Measurements from ENCODE around the gene TRIM71.
"Not testable (repeated sequence)": the region's sequence is repeated elsewhere in the genome, so short reads cannot be mapped to it uniquely, and the experiment has no call there.

The TRIM71 gene

DNA sequence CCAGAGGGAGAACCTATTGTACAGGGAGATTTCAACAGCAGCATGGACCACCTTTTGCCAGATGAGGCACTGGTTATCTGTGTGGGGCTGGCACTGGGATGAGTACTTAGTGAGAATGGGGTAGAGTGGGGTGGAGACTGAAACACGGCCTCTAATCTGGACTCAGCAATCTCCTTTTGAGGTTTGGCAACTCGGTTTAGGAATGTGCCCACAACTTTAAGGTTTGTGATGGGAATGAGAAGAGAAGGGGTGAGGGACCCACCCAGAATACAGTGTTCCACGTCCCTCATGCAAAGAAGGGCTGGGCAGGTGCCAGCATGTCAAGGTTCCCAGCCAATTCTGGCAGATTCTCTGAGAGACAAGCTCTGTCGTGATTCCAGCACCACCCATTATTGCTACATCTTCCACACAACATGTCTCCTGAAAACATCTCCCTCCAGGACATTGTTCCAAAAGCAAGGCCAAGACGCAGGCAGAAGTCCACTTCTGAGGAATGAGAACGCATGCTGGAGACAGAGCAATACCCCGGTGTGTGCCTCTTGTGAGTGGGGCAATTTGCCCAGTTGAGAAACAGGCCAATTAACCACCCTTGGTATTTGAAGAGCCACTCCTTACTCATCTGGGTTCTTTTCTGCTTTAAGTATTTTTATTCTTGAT lies 96.1 kb downstream of the TRIM71 start:
- Mint-ChIP-seq H3K4me1 (peaks cover 0 to 4% of the 10 kb centered on the region in 2 donors), H3K36me3 (peaks cover 5 to 10% of the 10 kb centered on the region in 2 donors), H3K27ac (no peak overlapping the region), H3K4me3 (no peak overlapping the region), H3K9me3 (peaks cover 10 to 11% of the 10 kb centered on the region in 2 donors), H3K27me3 (no peaks in the 10 kb centered on the region)
- no peak for DNase-seq
- ATAC-seq (replicated peaks), result no peak

DNA sequence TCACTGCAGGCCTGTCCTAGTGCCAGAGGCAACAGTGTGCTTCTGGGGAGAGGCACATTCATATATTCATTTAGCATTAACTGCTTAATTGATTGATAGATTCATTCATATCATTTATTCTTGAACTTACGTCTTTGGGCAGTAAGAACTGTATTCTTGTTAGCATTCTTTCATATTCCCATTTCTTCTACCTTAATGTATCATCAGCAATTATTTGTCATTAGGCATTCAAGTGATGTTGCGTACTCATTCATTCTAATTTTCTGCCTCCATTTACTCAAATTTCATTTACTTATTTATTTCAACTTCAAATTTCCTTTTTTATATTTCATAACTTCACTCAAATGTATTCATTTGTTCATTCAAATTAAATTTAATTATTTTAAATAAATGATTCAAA lies 102.1 kb downstream of the TRIM71 start:
- H3K27me3 Mint-ChIP-seq, result peaks cover 0 to 4% of the 10 kb centered on the region in 2 donors
- no peaks in the 10 kb centered on the region for H3K4me1 Mint-ChIP-seq
- H3K9me3 Mint-ChIP-seq, result peaks cover 10 to 13% of the 10 kb centered on the region in 2 donors
- DNase-seq (no peak), ATAC-seq (replicated peaks) (no peak)
- no peak overlapping the region for H3K27ac Mint-ChIP-seq
- H3K4me3 Mint-ChIP-seq, result no peak overlapping the region
- H3K36me3 Mint-ChIP-seq, result peaks cover 3 to 10% of the 10 kb centered on the region in 2 donors

DNA sequence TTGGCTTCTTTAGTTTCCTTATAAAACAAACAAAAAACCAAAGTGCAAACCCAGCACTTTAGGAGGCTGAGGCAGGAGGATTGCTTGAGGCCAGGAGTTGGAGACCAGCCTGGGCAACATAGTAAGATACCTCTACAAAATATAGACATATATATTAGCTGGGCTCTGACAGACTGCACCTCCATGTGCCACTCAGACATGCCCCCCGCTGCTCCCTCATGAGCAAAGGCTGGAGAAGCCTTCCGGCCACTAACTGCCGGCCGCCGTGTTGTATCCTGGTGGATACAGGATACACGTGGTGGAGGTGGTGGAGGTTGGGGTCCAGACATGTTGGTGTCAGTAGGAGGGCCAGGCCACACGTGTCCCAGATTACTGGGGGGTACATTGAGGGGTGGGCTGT lies 104.3 kb downstream of the TRIM71 start:
- Mint-ChIP-seq H3K4me1 (no peaks in the 10 kb centered on the region), H3K27ac (no peak overlapping the region), H3K4me3 (no peak overlapping the region), H3K27me3 (peaks cover 0 to 4% of the 10 kb centered on the region in 2 donors), H3K36me3 (peaks cover 1 to 4% of the 10 kb centered on the region in 2 donors), H3K9me3 (peaks cover 3 to 8% of the 10 kb centered on the region in 2 donors)
- no peak for ATAC-seq (replicated peaks)
- DNase-seq, result no peak

DNA sequence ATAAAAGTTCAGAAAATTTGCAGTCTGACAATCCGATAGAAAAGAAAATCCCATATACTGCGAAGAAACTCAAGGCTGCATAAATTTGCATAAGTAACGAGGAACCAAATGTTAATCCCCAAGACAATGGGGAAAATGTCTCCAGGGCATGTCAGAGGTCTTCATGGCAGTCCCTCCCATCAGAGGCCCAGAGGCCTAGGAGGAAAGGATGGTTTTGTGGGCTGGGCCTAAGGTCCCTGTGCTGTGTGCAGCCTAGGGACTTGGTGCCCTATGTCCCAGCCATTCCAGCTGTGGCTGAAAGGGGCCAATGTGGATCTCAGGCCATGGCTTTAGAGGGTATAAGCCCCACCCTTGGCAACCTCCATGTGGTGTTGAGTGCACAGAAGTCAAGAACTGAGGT lies 112.4 kb downstream of the TRIM71 start:
- H3K9me3 Mint-ChIP-seq, result peaks cover 9 to 13% of the 10 kb centered on the region in 2 donors
- no peaks in the 10 kb centered on the region for H3K4me1 Mint-ChIP-seq
- ATAC-seq (replicated peaks) (no peak), DNase-seq (no peak)
- no peak overlapping the region for H3K27ac Mint-ChIP-seq
- H3K27me3 Mint-ChIP-seq, result peaks cover 20 to 26% of the 10 kb centered on the region in 2 donors
- H3K4me3 Mint-ChIP-seq, result no peak overlapping the region
- peaks cover 0 to 9% of the 10 kb centered on the region in 2 donors for H3K36me3 Mint-ChIP-seq

DNA sequence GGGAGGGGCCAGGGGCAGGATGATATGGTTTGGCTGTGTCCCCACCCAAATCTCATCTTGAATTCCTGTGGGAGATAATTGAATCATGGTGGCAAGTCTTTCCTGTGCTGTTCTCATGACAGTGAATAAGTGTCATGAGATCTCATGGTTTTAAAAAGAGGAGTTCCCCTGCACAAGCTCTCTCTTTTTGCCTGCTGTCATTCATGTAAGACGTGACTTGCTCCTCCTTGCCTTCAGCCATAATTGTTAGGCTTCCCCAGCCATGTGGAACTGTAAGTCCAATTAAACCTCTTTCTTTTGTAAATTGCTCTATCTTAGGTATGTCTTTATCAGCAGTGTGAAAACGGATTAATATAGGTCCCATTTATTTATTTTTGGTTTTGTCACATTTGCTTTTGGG lies 113.5 kb downstream of the TRIM71 start:
- Mint-ChIP-seq H3K9me3 (peaks cover 9 to 13% of the 10 kb centered on the region in 2 donors), H3K27me3 (peaks cover 20 to 26% of the 10 kb centered on the region in 2 donors)
- H3K36me3 Mint-ChIP-seq; DNase-seq; H3K27ac Mint-ChIP-seq; ATAC-seq (replicated peaks); H3K4me3 Mint-ChIP-seq; H3K4me1 Mint-ChIP-seq: not testable (repeated sequence)

DNA sequence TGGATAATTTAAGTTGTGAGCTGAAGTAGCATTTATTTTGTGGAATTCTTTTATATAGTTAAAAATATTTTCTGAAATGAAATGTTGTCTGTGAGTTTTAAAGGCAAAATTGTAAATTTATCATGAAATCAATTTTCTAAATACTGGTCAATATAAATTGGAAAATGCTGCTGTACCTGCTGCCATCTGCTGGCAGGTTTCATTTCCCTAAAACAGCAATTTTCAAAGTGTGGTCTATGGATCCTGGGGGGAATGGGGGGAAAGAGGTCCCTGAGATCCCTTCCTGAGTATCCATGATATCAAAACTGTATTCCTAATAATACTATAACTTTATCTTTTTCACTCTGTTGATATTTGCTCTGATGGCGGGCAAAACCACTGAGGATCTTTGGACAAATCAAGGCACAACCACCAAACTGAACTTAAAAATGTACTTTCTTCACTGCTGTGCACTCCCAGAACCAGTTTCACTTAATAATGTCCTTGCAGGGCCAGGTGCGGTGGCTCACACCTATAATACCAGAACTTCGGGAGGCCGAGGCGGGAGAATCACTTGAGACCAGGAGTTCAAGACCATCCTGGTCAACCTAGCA lies 116.4 kb downstream of the TRIM71 start:
- ATAC-seq (replicated peaks) (no peak), DNase-seq (no peak)
- Mint-ChIP-seq H3K27me3 (peaks cover 7 to 17% of the 10 kb centered on the region in 2 donors), H3K36me3 (peaks cover 0 to 9% of the 10 kb centered on the region in 2 donors), H3K9me3 (peaks cover 6 to 13% of the 10 kb centered on the region in 2 donors), H3K27ac (no peak overlapping the region), H3K4me1 (no peaks in the 10 kb centered on the region), H3K4me3 (no peak overlapping the region)

DNA sequence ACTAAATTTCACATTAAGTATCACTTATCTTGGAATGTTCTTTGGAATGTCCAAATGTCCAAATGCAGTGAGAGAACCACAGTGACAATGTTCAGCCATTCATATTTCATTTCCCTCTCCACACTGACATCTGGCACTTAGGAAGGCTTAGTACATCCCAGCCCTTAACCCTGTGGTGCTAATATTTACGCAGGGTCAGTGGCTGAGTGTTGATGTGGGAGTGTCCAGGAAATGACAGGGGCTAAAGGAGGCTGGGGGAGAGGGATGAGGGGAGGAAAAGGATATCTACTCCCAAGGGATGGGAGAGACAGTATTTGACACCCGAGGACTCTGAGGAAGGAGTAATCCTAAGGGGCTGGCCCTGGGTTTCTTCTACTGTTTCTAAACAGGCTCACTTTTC lies 119.5 kb downstream of the TRIM71 start:
- DNase-seq (no peak), ATAC-seq (replicated peaks) (no peak)
- Mint-ChIP-seq H3K27ac (no peak overlapping the region), H3K9me3 (no peaks in the 10 kb centered on the region), H3K36me3 (no peaks in the 10 kb centered on the region), H3K27me3 (no peaks in the 10 kb centered on the region), H3K4me3 (no peak overlapping the region), H3K4me1 (no peaks in the 10 kb centered on the region)

DNA sequence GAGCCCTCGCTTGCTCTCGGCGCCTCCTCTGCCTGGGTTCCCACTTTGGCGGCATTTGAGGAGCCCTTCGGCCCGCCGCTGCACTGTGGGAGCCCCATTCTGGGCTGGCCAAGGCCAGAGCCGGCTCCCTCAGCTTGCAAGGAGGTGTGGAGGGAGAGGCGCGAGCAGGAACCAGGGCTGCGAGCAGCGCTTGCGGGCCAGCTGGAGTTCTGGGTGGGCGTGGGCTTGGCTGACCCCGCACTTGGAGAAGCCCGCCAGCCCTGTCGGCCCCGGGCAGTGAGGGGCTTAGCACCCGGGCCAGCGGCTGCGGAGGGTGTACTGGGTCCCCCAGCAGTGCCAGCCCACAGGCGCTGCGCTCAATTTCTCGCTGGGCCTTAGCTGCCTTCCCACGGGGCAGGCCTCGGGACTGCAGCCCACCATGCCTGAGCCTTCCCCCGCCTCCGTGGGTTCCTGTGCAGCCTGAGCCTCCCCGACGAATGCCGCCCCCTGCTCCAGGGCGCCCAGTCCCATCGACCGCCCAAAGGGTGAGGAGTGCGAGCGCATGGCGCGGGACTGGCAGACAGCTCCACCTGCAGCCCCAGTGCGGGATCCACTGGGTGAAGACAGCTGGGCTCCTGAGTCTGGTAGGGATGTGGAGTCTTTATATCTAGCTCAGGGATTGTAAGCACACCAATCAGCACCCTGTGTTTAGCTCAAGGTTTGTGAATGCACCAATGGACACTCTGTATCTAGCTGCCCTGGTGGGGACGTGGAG lies 121.9 kb downstream of the TRIM71 start:
- not testable (repeated sequence) for H3K27ac Mint-ChIP-seq; H3K36me3 Mint-ChIP-seq; H3K4me3 Mint-ChIP-seq; ATAC-seq (replicated peaks); H3K9me3 Mint-ChIP-seq; H3K4me1 Mint-ChIP-seq; DNase-seq; H3K27me3 Mint-ChIP-seq

DNA sequence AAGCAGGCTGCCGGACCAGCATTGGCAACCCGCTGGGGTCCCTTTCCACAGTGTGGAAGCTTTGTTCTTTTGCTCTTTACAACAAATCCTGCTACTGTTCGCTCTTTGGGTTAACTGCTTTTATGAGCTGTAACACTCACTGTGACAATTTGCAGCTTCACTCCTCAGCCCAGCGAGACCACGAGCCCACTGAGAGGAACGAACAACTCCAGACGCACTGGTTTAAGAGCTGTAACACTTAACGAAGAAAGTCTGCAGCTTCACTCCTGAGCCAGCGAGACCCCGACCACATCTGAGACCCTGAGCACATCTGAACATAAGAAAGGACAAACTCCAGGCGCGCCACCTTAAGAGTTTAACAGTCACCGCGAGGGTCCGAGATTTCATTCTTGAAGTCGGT lies 122.9 kb downstream of the TRIM71 start:
- Mint-ChIP-seq H3K27ac (no peak overlapping the region), H3K27me3 (no peaks in the 10 kb centered on the region), H3K4me3 (no peak overlapping the region), H3K9me3 (no peaks in the 10 kb centered on the region), H3K4me1 (no peaks in the 10 kb centered on the region), H3K36me3 (no peaks in the 10 kb centered on the region)
- DNase-seq, result no peak
- ATAC-seq (replicated peaks), result no peak

DNA sequence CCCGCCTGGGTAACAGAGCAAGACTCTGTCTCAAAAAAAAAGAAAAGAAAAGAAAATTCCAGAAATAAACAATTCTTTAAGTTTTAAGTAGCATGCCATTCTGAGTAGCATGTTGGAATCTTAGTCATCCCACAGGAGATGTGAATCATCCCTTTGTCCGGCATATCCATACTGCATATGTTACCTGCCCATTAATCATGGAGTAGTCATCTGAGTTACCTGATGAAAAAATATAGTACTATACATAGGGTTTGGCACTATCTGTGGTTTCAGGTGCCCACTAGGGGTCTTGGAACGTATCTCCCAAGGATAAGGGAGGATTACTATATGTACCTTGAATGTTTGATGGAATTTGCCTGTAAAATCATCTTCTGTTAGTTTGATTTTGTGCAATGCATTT lies 127.3 kb downstream of the TRIM71 start:
- Mint-ChIP-seq H3K27ac (no peak overlapping the region), H3K9me3 (no peaks in the 10 kb centered on the region), H3K27me3 (no peaks in the 10 kb centered on the region), H3K4me1 (peaks cover 2 to 10% of the 10 kb centered on the region in 2 donors), H3K36me3 (no peaks in the 10 kb centered on the region), H3K4me3 (no peak overlapping the region)
- ATAC-seq (replicated peaks) (no peak), DNase-seq (no peak)

DNA sequence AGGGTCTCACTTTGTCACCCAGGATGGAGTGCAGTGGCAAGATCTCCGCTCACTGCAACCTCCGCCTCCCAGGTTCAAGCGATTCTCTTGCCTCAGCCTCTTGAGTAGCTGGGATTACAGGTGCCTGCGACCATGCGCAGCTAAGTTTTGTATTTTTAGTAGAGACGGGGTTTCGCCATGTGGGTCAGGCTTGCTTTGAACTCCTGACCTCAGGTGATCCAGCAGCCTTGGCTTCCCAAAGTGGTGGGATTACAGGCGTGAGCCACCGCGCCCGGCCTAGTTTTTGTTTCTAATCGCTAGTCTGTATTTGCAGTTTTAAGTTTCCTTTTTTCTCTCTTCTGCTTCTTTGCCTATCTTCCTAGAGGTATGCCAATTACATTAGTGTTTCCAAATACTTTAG lies 127.8 kb downstream of the TRIM71 start:
- not testable (repeated sequence) for H3K4me3 Mint-ChIP-seq; ATAC-seq (replicated peaks); H3K36me3 Mint-ChIP-seq; H3K27me3 Mint-ChIP-seq; H3K27ac Mint-ChIP-seq; DNase-seq; H3K9me3 Mint-ChIP-seq
- H3K4me1 Mint-ChIP-seq, result peaks cover 2 to 10% of the 10 kb centered on the region in 2 donors

DNA sequence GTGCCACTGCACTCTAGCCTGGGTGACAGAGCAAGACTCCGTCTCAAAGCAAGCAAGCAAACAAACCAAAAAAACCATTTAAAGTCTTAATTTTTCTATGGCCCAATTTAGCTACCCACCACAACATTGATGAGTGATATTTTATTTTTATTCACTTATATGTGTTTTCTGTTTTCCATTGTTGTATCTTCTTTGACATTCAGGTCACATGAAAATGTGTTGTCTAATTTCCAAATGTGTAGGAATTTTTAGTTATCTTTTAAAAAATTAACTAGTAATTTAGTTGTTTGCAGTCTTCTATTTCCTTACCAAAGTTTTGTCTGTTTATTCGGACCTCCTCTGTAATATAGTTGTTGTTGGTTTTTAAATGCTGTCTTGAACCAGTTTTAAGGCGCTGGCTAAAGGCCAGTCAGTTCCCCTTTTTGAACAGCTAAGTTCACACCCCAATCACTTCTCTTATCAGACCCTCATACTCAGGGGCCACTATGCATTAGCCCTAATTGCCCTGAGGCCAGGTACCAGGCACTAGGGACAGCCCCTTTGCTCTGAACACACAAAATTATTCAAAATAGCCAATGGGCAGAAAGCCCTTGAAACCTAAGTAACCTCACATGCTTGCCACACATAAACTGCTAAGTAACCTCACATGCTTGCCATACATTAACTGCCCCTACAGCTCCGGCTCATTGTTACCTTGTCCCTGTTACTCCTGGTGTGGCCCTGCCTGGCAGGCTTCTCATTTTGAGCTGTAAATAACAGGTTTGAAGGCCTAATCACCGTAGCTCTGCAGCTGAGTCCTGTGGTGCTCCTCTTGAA lies 129.4 kb downstream of the TRIM71 start:
- Mint-ChIP-seq H3K9me3 (no peaks in the 10 kb centered on the region), H3K4me1 (peaks cover 8 to 19% of the 10 kb centered on the region in 2 donors), H3K4me3 (no peak overlapping the region), H3K36me3 (no peaks in the 10 kb centered on the region), H3K27ac (peak overlapping the region; percentile 14), H3K27me3 (no peaks in the 10 kb centered on the region)
- DNase-seq (no peak), ATAC-seq (replicated peaks) (peak; percentile 33)

All from stimulated activated naive B cell treated with anti-CD40 and anti-IgM and Interleukin-4, amounts not matched to agents 10 μg/mL and 1 μg/mL and 100 μg/mL, for 72 hours (primary cell).